ENCODE data around the gene SLC2A13.

Gene SLC2A13

GRCh38 chr12:40127408-40127807, 21.5 kb upstream of the SLC2A13 start:
- CTCF ChIA-PET = interaction anchor here (0.6 to 1.5 kb wide), 2 partner anchors 20 to 360 kb away, joined by 3 read pairs; no protein-coding TSS in a partner anchor
- TF ChIP-seq ZSCAN4 (tag by site-specific recombination; IDR thresholded peaks at IDR 0.05) = no peak
- no peak for TF ChIP-seq ZNF433 (tag by site-specific recombination; IDR thresholded peaks at IDR 0.05; ENCODE audit: low read depth)
- TF ChIP-seq ZNF521 (tag by site-specific recombination; IDR thresholded peaks at IDR 0.05) = no peak
- TF ChIP-seq ZNF404 (tag by site-specific recombination; IDR thresholded peaks at IDR 0.05) = no peak
- TF ChIP-seq WT1 (tag by site-specific recombination; IDR thresholded peaks at IDR 0.05) = no peak
- Histone ChIP-seq H3K36me3 (ENCODE audit: control insufficient read depth in 2 of 2, insufficient read depth in 1 of 2, low read length in 2 of 2) (no peaks in the 10 kb centered on the region), H3K9me3 (ENCODE audit: control insufficient read depth, insufficient read depth, low read depth, low read length) (no peaks in the 10 kb centered on the region; the same call in 1 of the 2 replicates), H3K4me1 (ENCODE audit: control insufficient read depth, insufficient read depth, low read length) (no peaks in the 10 kb centered on the region), H3K27ac (ENCODE audit: extremely low read depth, low read depth, low read length) (no peak overlapping the region), H3K4me3 (ENCODE audit: low read depth, low read length) (no peak overlapping the region)
- POLR2A ChIA-PET = no interaction called here

- POLR2A ChIA-PET = no interaction called here
- TF ChIP-seq ZNF544 (tag by site-specific recombination; IDR thresholded peaks at IDR 0.05) (no peak), REPIN1 (tag by site-specific recombination; IDR thresholded peaks at IDR 0.05; ENCODE audit: low read depth) (no peak), ZNF707 (tag by site-specific recombination; IDR thresholded peaks at IDR 0.05) (no peak), ZNF274 (IDR thresholded peaks at IDR 0.05; ENCODE audit: low read length) (no peak), ZNF274 (tag by site-specific recombination; IDR thresholded peaks at IDR 0.05; ENCODE audit: borderline replicate concordance) (no peak), ZNF549 (tag by site-specific recombination; IDR thresholded peaks at IDR 0.05) (no peak), ZNF585B (tag by site-specific recombination; IDR thresholded peaks at IDR 0.05) (no peak), ZNF169 (tag by site-specific recombination; IDR thresholded peaks at IDR 0.05) (no peak)
- CTCF ChIA-PET = interaction anchor here (0.7 kb wide), 1 partner anchor 103 kb away, joined by 3 read pairs; no protein-coding TSS in a partner anchor
- no peaks in the 10 kb centered on the region; the same call in 1 of the 2 replicates for H3K9me3 ChIP-seq (ENCODE audit: control insufficient read depth, insufficient read depth, low read depth, low read length)
- no peak overlapping the region for H3K4me3 ChIP-seq (ENCODE audit: low read depth, low read length)
- H3K4me1 ChIP-seq (ENCODE audit: control insufficient read depth, insufficient read depth, low read length) = no peaks in the 10 kb centered on the region
- H3K27ac ChIP-seq (ENCODE audit: extremely low read depth, low read depth, low read length) = no peak overlapping the region
- no peaks in the 10 kb centered on the region for H3K36me3 ChIP-seq (ENCODE audit: control insufficient read depth in 2 of 2, insufficient read depth in 1 of 2, low read length in 2 of 2)
Measured at GRCh38 chr12:40123496-40123895, 17.6 kb upstream of the SLC2A13 start.

GRCh38 chr12:40122842-40123241, 17.0 kb upstream of the SLC2A13 start:
- Histone ChIP-seq H3K4me1 (ENCODE audit: control insufficient read depth, insufficient read depth, low read length) (no peaks in the 10 kb centered on the region), H3K9me3 (ENCODE audit: control insufficient read depth, insufficient read depth, low read depth, low read length) (no peaks in the 10 kb centered on the region; the same call in 1 of the 2 replicates), H3K36me3 (ENCODE audit: control insufficient read depth in 2 of 2, insufficient read depth in 1 of 2, low read length in 2 of 2) (no peaks in the 10 kb centered on the region), H3K27ac (ENCODE audit: extremely low read depth, low read depth, low read length) (no peak overlapping the region), H3K4me3 (ENCODE audit: low read depth, low read length) (no peak overlapping the region)
- ChIA-PET CTCF (interaction anchor here (0.6 kb wide), 1 partner anchor 309 kb away, joined by 3 read pairs; no protein-coding TSS in a partner anchor), POLR2A (no interaction called here)
- no peak for TF ChIP-seq ZNF16 (tag by site-specific recombination; IDR thresholded peaks at IDR 0.05; ENCODE audit: low read depth)
- no peak for TF ChIP-seq ZFHX2 (tag by site-specific recombination; conservative IDR thresholded peaks at IDR 0.05)
- TF ChIP-seq ZNF623 (tag by site-specific recombination; IDR thresholded peaks at IDR 0.05) = no peak
- no peak for TF ChIP-seq ZNF18 (tag by site-specific recombination; IDR thresholded peaks at IDR 0.05)
- TF ChIP-seq ZNF157 (tag by site-specific recombination; IDR thresholded peaks at IDR 0.05) = no peak
- no peak for TF ChIP-seq SP7 (tag by site-specific recombination; IDR thresholded peaks at IDR 0.05)
- TF ChIP-seq INSM2 (tag by site-specific recombination; IDR thresholded peaks at IDR 0.05) = no peak
- TF ChIP-seq ZSCAN18 (tag by site-specific recombination; IDR thresholded peaks at IDR 0.05) = no peak
- no peak for TF ChIP-seq PRDM4 (tag by site-specific recombination; IDR thresholded peaks at IDR 0.05)
- TF ChIP-seq ZNF202 (tag by site-specific recombination; IDR thresholded peaks at IDR 0.05; ENCODE audit: borderline replicate concordance) = no peak
- TF ChIP-seq ZNF112 (tag by site-specific recombination; IDR thresholded peaks at IDR 0.05) = no peak
- TF ChIP-seq MZF1 (tag by site-specific recombination; IDR thresholded peaks at IDR 0.05; ENCODE audit: borderline replicate concordance) = no peak

Data from HEK293 (cell line).